ENCODE data around the gene GNG13.
"Not testable (repeated sequence)": the region's sequence is repeated elsewhere in the genome, so short reads cannot be mapped to it uniquely, and the experiment has no call there.

The GNG13 gene

DNA sequence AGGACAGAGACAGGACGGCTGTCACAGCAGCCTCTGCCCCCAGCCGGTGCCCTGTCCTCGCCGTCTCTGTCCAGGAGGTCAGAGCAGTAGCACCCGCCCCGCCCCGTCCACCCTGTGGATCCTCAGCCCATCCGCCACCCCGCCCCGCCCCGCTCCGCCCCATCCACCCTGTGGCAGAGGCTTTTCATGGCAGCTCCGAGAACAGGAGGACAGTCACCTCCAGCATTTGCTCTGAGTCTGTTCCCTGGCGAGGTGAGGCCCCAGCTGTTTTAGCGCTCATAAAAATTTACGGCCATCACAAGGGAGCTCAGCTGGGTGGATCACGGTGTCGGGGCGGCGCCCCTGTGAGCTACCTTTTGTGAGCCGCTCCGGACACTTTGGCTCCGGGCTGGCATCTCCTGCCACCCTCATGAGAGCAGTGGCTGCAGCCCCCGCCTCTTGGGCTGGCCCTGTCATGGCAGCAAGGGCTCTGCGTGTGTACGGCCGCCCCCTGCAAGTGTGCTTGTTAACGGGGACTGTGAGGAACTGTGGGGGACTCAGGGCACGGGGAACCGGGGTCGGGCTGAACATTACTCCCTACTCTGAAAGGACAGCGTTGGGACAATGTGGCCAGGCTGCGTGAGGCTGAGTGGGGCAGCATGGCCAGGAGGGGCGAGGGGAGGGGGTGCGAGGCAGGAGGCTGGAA is 32.3 kb upstream of the GNG13 start:
- DNase-seq (ENCODE audit: extremely low read depth in 1 of 2, low read depth in 1 of 2): no peak

DNA sequence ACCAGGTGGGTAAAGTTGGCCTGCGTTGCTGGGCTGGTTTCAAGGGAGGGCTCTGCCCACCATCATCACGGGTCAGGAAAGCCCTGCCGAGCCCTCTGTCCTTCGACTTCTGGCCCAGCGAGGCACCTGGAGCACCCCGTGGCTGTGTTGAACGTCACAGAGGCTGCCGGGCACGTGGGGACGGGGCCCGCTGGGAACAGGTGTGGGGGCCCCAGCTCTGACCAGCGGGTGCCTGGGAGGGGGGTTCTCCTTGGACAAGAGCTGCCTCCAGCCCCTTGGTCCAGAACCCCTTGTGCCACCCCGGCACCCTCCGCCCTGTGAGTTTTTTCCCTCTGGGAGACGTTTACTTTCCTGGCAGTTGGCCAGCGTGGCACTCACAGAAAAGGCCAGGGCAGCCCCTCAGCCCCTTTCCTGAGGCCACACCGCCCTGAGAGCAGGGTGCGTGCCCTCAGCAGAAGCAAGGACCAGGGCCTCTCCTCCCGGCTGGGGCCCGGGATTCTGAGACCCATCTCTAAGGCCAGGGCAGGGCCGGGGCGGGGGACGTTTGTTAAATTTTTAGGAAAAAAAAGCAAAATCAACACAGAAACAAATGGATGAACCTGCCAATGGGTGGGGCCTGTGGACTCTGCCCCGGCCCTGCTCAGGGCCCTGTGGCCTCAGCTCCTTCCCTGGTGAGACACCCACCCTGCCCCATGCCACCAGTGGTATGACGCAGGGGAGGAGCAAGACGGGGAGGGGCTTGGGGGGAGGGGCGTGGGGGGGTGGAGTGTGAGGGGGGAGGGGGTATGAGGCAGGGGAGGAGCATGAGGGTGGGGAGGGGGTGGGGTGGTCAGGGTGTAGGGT is 31.3 kb upstream of the GNG13 start:
- no peak for DNase-seq (ENCODE audit: extremely low read depth in 1 of 2, low read depth in 1 of 2)

DNA sequence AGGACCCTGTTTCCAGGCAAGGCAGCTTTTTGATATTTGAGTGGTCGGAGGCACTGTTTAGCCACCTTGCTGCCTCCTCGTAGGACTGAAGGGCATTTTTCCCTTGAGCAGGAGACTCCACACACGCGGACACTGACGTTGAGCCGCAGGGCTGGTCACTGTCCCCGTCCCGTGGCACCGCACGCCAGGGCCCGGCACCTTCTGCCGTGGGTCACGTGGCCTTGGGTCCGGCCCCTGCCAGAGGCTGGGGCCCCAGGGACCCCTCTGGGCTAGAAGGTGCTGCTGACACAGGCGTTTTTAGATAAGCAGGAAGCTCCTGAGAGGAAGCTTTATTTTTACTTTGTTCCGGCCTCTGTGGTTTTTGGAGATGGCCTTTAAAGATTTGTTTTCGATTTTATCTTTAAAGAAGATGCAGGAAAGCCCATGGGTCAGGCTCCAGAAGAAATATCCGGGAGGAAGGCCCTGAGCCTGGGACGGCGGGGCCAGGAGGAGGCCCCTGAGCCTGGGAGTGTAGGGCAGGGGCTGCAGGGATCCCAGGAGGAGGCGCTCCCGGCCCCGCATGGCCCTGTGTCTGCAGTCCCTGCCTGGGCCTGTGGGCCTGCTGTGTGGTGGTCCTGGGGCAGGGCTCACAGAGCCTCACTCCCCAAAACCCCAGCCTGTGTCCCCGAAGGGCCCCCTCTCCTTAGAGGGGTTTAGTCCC is 30.5 kb upstream of the GNG13 start:
- DNase-seq (ENCODE audit: extremely low read depth in 1 of 2, low read depth in 1 of 2): no peak

DNA sequence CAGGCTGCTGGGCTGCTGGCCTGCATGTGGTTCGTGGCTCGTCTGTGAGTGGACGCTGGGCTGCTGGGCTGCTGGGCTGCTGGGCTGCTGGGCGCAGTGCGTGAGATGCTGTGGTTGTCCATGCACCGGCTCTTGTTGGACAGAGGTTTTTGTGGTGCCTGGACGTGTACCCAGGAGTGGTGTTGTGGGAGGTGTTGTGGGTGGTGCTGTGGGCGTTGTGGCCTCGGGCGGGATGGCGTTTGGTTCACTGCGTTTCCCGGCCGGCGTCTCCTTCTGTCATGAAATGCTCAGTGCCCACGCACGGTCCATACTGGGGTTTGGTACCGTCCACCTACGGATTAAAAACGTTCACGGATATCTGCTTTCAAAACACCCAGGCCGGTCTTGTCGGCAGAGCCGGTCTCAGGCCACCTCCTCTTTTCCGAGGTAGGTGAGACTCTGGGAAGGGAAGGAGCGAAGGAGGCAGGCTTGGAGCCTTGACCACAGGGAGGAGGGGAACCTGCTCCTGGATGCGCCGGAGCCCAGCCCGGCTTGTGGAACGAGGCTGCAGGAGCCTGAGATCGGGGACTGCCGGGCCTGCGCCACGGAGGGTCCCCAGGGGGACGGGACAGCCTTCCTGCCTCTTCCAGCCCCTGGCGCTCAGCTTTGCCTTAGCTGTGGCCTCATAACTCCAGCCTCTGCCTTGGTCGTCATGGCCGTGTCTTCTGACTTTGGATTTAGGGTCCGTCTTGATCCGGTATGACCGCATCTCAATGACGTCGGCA is 29.8 kb upstream of the GNG13 start:
- no peak for DNase-seq (ENCODE audit: extremely low read depth in 1 of 2, low read depth in 1 of 2)

GRCh38 chr16:828891-829290 is 28.4 kb upstream of the GNG13 start:
- DNase-seq (ENCODE audit: extremely low read depth in 1 of 2, low read depth in 1 of 2): no peak

DNA sequence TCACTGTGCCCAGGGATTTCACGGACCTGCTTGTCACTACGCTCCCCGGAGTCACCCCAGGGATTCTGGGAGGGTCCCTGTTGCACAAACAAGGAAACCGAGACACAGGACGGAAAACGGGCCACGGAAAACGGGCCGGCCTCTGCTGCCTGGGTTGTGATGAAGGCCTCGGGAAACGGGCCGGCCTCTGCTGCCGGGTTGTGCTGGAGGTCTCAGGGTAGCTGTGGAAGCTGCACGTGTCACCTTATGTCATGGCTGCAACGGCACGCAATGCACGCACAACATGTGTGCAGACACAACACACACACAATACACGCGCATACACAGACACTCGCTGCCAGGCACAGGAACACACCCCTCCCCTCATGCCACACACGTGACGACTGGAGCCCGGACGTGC is 27.0 kb upstream of the GNG13 start:
- no peak for DNase-seq (ENCODE audit: extremely low read depth in 1 of 2, low read depth in 1 of 2)

DNA sequence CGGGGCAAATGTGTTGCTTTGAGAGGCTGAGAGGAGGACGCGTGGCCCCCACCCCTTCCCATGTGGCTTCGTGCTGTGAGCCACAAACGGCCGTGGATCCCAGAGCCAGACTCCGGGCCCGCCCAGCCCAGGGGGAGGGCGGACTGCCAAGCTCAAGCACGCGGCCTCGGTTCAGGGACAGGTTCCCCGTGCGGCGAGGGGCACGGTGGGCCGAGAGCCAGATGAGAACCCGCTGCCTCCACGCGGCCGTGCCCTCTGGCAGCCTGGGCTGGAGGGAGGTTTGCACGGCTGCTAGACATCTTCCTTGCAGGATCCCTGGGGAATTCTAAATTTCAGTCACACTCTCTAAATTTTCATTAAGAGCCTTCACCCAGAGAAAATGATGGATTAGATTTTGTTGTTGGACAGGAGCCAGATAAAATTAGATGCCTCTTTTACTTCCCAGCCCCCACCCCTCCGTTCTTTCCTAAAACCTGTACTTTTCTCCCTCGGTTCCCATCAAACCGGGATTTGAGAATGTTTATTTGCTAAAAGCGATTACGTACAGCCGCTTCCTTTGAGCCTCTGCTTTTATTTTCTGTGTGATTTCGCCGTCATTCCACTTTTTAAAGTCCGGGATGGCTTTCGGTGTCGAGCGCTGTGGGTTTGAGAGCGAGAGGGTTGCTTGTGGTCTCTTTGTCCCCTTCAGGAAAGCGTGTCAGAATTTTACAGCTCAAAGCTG is 25.0 kb upstream of the GNG13 start:
- no peak for DNase-seq (ENCODE audit: extremely low read depth in 1 of 2, low read depth in 1 of 2)

DNA sequence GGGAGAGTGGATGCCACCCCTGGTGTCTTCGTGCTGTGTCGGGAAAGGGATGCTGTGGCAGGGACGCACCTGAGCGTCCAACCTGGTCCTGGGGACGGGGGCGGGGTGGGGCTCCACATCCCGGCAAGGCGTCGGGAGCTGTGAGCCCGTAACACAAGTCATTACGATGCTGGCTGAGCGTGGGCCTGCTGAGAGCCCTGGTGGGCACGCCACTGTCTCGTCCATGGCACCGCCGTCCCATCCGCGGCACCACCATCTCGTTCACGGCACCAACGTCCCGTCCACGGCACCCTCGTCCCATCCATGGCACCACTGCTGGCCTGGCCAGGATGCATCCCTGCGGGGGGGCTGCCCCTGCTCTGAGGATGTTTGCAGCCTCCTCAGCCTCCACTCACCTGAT is 24.1 kb upstream of the GNG13 start:
- no peak for DNase-seq (ENCODE audit: extremely low read depth in 1 of 2, low read depth in 1 of 2)

DNA sequence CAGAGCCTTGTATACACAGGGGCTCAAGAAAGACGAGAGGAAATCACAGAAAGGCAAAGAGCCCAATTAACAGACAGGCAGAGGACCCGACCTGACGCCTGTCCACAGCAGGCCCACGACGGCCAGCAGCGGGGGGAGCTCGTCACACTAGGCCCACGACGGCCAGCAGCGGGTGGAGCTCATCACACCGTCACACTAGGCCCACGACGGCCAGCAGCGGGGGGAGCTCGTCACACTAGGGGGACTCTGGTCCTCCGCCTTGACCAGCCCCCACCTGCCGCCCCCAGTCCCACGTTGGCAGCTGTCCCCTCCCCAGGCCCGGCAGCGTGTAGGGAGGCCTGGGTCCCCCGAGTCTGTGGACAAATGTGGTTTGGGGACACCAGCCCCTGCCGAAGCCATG is 23.7 kb upstream of the GNG13 start:
- no peak for DNase-seq (ENCODE audit: extremely low read depth in 1 of 2, low read depth in 1 of 2)

- no peak for DNase-seq (ENCODE audit: extremely low read depth in 1 of 2, low read depth in 1 of 2)
These were observed 22.4 kb upstream of the GNG13 start for GRCh38 chr16:822909-823297.

DNA sequence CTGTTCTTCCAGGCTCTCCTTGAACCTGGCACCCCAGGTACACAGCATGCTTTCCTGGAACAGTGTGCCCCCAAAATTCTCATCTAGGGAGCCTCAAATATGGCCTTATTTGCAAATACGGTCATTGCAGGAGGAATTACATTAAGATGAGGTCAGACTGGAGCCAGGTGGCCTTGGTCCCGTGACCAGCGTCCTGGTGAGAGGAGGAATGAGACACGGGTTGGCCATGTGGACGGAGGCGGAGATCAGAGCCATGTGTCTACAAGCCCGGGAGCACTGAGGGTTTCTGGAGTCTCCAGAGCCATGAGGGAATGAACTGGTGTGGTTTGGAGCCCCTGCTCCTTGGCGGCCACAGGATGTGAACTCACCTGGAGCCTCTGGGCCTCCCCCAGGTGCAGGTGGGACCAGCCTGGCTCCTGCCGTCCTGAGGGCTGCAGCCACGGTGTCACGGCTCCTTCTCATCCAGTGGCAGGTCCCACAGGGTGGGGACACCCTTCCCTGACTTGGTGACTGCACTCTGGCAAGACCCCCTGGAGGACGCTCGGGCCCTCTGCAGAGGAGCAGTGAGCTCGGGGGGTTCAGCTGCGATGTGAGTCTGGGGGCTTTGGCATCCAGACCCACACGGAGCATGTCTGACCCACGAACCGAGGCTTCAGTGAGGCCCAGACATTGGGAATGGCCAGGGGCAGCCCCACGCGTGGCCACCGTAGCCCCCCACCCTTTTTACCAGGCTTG is 21.8 kb upstream of the GNG13 start:
- no peak for DNase-seq (ENCODE audit: extremely low read depth in 1 of 2, low read depth in 1 of 2)

- DNase-seq (ENCODE audit: extremely low read depth in 1 of 2, low read depth in 1 of 2): no peak
These were observed 21.2 kb upstream of the GNG13 start for GRCh38 chr16:821751-822150.

- no peak for DNase-seq (ENCODE audit: extremely low read depth in 1 of 2, low read depth in 1 of 2)
These were observed 20.2 kb upstream of the GNG13 start for GRCh38 chr16:820748-821147.

DNA sequence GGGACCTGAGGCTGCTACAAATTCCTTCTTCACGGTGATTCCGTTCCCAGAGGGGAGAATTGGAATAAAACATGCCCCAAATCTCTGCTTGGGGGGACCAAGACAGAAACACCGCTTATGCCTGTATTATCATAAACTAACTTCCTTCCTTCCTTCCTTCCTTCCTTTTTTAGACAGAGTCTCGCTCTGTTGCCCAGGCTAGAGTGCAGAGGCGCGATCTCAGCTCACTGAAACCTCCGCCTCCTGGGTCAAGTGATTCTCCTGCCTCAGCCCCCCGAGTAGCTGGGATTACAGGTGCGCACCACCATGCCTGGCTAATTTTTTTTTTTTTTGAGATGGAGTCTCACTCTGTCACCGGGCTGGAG is 19.5 kb upstream of the GNG13 start:
- not testable (repeated sequence) for DNase-seq (ENCODE audit: extremely low read depth in 1 of 2, low read depth in 1 of 2)

DNA sequence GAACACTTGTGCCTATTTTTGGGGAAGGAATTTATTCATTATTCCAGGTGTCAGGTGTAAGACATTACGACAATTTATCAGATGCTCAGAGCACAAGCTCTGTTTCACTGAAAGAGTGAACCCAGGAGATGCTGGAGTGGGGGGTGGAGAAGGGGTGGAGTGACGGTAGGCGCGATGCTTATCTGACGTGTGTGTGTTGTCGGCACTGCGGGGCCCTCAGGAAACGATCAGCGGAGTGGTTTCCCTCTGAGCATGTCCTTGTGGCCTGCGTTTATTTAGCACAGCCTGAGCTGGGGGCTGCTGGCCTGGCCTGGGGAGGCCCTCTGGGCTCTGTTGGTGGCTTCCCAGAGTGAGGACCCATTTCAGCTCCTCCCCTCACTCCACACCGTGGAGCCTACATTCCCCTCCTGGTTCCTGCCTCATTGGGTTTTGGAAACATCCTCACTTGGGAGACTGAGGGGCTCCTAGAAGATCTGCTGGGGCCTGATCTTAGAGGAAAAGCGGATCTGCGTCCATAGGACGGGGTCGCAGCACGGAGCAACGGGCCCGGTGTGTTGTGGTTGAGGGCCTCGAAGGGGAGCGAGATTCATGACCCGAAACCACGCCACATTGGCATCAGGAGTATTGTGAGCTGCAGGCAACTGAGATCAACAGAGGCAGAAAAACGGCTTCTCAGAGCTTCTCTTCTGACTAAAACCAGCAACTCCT is 19.0 kb upstream of the GNG13 start:
- DNase-seq (ENCODE audit: extremely low read depth in 1 of 2, low read depth in 1 of 2): peak in 1 of 2 donors; percentile 29

- no peak for DNase-seq (ENCODE audit: extremely low read depth in 1 of 2, low read depth in 1 of 2)
These were observed 18.1 kb upstream of the GNG13 start for GRCh38 chr16:818592-818991.

- no peak for DNase-seq (ENCODE audit: extremely low read depth in 1 of 2, low read depth in 1 of 2)
These were observed 17.6 kb upstream of the GNG13 start for GRCh38 chr16:818132-818531.

- no peak for DNase-seq (ENCODE audit: extremely low read depth in 1 of 2, low read depth in 1 of 2)
These were observed 16.7 kb upstream of the GNG13 start for GRCh38 chr16:817001-817906.

Measured in activated CD8-positive, alpha-beta memory T cell treated with anti-CD3 and anti-CD28 coated beads for 1 hour (primary cell).